ENCODE data around the gene MGAT5.

- TF ChIP-seq CTCF (tag by site-specific recombination; IDR thresholded peaks at IDR 0.05) = no peak
- TF ChIP-seq BCL11A (tag by site-specific recombination; IDR thresholded peaks at IDR 0.05; ENCODE audit: low read depth) = no peak
- TF ChIP-seq PBX3 (CRISPR knock-in tag; IDR thresholded peaks at IDR 0.05) = no peak
- no peak for TF ChIP-seq REST (tag by site-specific recombination; IDR thresholded peaks at IDR 0.05)
- no peak for TF ChIP-seq ZNF549 (tag by site-specific recombination; IDR thresholded peaks at IDR 0.05)
- no peak for TF ChIP-seq ZNF302 (tag by site-specific recombination; IDR thresholded peaks at IDR 0.05; ENCODE audit: low read depth)
- no peak for TF ChIP-seq ZNF707 (tag by site-specific recombination; IDR thresholded peaks at IDR 0.05)
- no peak for TF ChIP-seq ZNF426 (tag by site-specific recombination; IDR thresholded peaks at IDR 0.05)
- TF ChIP-seq RBAK (tag by site-specific recombination; IDR thresholded peaks at IDR 0.05) = no peak
- no peak for TF ChIP-seq ZBTB7A (tag by site-specific recombination; IDR thresholded peaks at IDR 0.05; ENCODE audit: low read depth)
- no peak for TF ChIP-seq ZNF112 (tag by site-specific recombination; IDR thresholded peaks at IDR 0.05)
- no peak for TF ChIP-seq ZNF660 (tag by site-specific recombination; IDR thresholded peaks at IDR 0.05)
Measured at GRCh38 chr2:134440336-134440909, 186.6 kb downstream of the MGAT5 start.
